Measurements from ENCODE around the gene STX1B. TPM values are rescaled to one million over a fixed set of nuclear protein-coding genes. Genes with fewer than 3 reads are reported as not detected.
A peak's percentile ranks its signal among the peaks of the same experiment; 100 is the strongest.

STX1B gene
- total RNA-seq, 1 experiment from 2014 or later: not detected

- in situ Hi-C loops (cut with HindIII; ENCODE audit: low pct_unique_long_range_greater_than_20kb, low sequenced_read_pairs): no loop called here
- DNase-seq (ENCODE audit: low read depth): no peak
These were observed 45.0 kb downstream of the STX1B start for GRCh38 chr16:30965436-30965835.

DNA sequence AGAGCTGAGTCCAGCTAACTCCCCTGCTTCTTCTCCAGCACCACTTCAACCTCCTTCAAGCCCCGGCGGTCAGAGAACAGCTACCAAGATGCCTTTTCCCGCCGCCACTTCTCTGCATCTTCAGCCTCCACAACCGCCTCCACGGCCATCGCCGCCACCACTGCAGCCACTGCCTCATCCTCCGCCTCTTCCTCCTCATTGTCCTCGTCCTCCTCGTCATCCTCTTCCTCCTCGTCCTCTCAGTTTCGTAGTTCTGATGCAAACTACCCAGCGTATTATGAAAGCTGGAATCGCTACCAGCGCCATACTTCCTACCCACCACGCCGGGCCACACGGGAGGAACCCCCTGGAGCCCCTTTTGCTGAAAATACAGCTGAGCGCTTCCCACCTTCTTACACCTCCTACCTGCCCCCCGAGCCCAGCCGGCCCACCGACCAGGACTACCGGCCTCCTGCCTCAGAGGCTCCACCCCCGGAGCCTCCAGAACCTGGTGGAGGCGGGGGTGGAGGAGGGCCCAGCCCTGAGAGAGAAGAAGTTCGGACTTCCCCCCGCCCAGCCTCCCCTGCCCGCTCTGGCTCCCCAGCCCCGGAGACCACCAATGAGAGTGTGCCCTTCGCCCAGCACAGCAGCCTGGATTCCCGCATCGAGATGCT is 45.7 kb downstream of the STX1B start:
- in situ Hi-C loops (cut with HindIII; ENCODE audit: low pct_unique_long_range_greater_than_20kb, low sequenced_read_pairs): no loop called here
- DNase-seq (ENCODE audit: low read depth): no peak

DNA sequence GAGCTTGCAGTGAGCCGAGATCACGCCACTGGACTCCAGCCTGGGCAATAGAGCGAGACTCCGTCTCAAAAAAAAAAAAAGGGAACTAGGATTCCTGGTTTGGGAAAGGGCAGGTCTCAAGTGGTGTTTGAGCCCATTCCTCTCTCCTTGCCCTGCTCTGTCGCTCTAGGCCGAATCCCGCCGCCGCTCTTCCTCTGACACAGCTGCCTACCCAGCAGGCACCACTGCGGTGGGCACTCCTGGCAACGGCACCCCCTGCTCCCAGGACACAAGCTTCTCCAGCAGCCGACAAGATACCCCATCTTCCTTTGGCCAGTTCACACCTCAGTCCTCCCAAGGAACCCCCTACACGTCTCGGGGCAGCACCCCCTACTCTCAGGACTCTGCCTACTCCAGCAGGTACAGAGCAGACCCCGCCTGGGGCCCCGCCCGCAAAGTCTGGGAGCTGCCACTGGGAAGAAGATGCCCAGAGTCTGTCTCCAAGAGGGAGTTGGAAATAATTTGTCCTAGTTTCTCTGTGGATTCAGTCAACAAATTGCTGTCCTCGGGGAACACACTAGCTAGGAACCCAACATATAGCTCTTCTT is 46.4 kb downstream of the STX1B start:
- DNase-seq (ENCODE audit: low read depth): no peak
- in situ Hi-C loops (cut with HindIII; ENCODE audit: low pct_unique_long_range_greater_than_20kb, low sequenced_read_pairs): no loop called here

DNA sequence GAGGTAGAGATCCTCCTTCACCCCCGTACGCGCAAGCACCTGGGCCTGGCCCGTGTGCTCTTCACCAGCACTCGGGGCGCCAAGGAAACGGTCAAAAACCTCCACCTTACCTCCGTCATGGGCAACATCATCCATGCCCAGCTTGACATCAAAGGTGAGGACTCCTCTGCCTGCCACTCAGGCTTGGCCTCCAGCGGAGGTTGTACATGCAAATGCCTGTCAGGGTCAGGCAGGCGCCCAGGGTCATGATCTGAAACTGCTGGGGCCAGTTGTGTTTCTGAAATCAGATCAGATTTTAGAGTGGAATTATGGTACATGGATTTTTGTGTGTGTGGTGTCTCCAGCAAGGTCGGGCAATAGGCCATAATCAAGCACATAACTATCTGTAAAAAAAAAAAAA is 49.1 kb downstream of the STX1B start:
- no peak for DNase-seq (ENCODE audit: low read depth)
- in situ Hi-C loops (cut with HindIII; ENCODE audit: low pct_unique_long_range_greater_than_20kb, low sequenced_read_pairs): no loop called here

DNA sequence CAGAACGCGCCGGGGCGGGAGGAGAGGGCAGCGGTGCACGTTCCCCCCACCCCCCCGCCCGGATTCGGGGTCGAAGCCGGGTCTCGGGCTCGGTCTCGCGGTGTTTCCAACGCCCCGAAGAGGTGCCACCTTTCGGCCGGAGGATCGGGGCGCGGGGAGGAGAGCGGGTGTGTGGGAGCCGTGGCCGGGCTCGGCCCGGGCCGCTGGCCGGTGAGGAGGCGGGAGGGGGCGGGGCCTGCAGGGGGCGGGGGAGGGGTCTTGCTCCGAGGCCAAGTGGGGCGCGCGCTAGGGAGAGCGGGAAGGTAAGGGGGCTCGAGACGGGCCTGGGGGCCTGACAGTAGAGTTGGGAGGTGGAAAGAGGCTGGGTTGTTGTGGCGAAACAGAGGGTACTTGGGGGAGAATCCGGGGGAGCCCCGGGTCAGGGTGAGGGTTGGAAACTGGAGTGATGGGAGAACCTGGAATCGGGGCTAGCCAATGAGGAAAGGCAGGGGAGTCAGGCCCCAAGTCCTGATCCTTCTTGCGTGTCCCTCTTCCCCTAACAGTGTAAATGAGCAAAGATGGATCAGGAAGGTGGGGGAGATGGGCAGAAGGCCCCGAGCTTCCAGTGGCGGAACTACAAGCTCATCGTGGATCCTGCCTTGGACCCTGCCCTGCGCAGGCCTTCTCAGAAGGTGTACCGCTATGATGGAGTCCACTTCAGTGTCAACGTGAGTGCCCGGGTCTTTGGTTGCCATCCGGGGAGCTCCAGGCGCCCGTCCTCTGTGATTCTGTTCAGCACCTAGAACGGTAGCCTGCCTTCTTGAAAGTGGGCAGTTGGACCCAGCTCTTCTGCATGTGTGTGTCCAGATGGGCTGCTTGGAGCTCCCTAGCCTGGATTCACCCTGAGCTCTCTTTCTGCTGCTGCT is 52.0 kb downstream of the STX1B start:
- no peak for DNase-seq (ENCODE audit: low read depth)
- in situ Hi-C loops (cut with HindIII; ENCODE audit: low pct_unique_long_range_greater_than_20kb, low sequenced_read_pairs): no loop called here

- peak; percentile 94 for DNase-seq (ENCODE audit: low read depth)
- in situ Hi-C loops (cut with HindIII; ENCODE audit: low pct_unique_long_range_greater_than_20kb, low sequenced_read_pairs): no loop called here
These were observed 52.8 kb downstream of the STX1B start, which contains the start of gene SETD1A for GRCh38 chr16:30957456-30958174. Gene SETD1A (plus strand): TSS chr16:30957754. CDS start chr16:30958732, 978 bp downstream.

GRCh38 chr16:30956601-30957455 is 53.6 kb downstream of the STX1B start:
- DNase-seq (ENCODE audit: low read depth): peak; percentile 90
- in situ Hi-C loops (cut with HindIII; ENCODE audit: low pct_unique_long_range_greater_than_20kb, low sequenced_read_pairs): no loop called here

GRCh38 chr16:30954993-30955392 is 55.4 kb downstream of the STX1B start:
- in situ Hi-C loops (cut with HindIII; ENCODE audit: low pct_unique_long_range_greater_than_20kb, low sequenced_read_pairs): no loop called here
- no peak for DNase-seq (ENCODE audit: low read depth)

GRCh38 chr16:30953511-30954124 is 56.8 kb downstream of the STX1B start:
- peak; percentile 59 for DNase-seq (ENCODE audit: low read depth)
- in situ Hi-C loops (cut with HindIII; ENCODE audit: low pct_unique_long_range_greater_than_20kb, low sequenced_read_pairs): no loop called here

DNA sequence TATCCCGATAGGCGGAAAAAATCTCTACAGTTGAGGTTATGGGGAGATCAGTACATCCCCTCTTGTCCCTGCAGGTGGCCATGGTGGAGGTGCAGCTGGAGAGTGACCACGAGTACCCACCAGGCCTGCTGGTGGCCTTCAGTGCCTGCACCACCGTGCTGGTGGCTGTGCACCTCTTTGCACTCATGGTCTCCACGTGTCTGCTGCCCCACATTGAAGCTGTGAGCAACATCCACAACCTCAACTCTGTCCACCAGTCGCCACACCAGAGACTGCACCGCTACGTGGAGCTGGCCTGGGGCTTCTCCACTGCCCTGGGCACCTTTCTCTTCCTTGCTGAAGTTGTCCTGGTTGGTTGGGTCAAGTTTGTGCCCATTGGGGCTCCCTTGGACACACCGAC is 57.3 kb downstream of the STX1B start:
- in situ Hi-C loops (cut with HindIII; ENCODE audit: low pct_unique_long_range_greater_than_20kb, low sequenced_read_pairs): no loop called here
- DNase-seq (ENCODE audit: low read depth): no peak

GRCh38 chr16:30951750-30952149 is 58.7 kb downstream of the STX1B start:
- in situ Hi-C loops (cut with HindIII; ENCODE audit: low pct_unique_long_range_greater_than_20kb, low sequenced_read_pairs): no loop called here
- DNase-seq (ENCODE audit: low read depth): no peak

GRCh38 chr16:30951193-30951592 is 59.2 kb downstream of the STX1B start:
- in situ Hi-C loops (cut with HindIII; ENCODE audit: low pct_unique_long_range_greater_than_20kb, low sequenced_read_pairs): no loop called here

DNA sequence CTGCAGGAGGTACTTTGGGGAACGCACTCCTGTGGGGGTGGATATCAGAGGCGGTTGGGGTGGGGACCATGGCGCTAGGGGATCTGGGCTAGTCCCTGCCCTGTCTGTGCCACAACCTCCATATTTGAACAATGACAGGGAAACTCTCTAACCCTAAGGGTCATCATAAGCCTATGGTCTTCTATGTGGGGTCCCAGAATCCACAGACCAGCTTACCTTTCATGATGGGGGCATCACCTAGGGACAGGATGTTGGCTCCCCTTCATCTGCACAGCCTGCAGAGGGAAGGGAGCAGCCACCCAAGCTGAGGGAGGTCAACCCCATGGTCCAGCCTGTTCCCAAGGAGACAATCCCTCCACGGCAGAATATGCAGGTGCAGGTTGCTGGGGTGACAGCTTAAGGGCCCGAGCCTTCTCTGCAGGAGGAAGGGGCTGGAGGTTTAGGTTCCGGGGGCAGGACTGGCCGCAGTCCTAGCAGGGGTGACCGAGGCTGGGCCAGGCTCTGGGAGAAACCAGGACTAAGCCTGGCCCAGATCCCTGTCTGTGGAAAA is 59.8 kb downstream of the STX1B start:
- DNase-seq (ENCODE audit: low read depth): no peak
- in situ Hi-C loops (cut with HindIII; ENCODE audit: low pct_unique_long_range_greater_than_20kb, low sequenced_read_pairs): no loop called here

More at GRCh38 chr16:30951193-30951592, 59.2 kb downstream of the STX1B start:
- no peak for DNase-seq (ENCODE audit: low read depth)

DNA sequence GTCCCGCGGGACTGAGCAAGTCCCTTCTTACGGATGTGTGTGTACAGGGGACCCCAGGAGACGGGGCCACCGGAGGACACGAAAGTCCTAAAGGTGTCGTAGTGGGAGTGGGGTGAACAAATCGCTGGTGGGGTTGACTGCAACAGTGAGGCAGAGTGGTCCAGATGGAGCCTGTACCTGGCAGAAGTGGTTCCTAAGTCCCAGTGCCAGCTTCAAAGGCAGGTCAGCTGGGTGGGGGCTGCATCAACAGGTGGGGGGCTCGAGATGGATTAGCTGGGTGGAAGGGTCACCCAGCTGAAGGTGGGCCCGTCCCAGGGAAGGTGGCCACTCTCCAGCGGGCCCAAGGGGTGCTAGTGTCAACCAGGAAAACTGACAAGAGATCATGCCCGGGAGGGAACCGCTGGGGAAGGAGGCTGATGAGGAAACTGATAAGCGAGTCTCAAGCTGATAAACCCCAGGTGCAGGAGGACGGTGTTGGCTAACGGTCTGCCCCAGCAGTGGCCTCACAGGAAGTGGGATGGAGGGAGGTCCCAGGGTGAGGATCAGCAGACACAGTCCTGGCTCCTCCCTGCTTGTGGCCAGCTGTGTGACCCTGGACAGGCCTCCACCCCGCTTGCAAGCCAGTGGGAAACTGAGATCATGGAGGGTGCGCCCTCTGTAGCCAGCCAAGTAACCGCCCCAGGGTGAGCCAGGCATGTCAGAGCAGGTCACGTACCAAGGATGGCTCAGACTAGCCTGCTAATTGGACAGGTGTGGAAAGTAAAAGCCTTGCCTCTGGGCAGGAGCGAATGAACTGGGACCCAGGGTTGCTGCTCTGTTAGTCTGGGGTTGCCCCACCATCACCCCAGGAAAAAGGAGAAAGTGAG is 60.6 kb downstream of the STX1B start:
- peak; percentile 99 for DNase-seq (ENCODE audit: low read depth)
- in situ Hi-C loops (cut with HindIII; ENCODE audit: low pct_unique_long_range_greater_than_20kb, low sequenced_read_pairs): loop anchor here (25.0 kb wide), 1 partner anchor 188 kb away; the partner anchor contains the start of genes CFAP119 and RNF40

DNA sequence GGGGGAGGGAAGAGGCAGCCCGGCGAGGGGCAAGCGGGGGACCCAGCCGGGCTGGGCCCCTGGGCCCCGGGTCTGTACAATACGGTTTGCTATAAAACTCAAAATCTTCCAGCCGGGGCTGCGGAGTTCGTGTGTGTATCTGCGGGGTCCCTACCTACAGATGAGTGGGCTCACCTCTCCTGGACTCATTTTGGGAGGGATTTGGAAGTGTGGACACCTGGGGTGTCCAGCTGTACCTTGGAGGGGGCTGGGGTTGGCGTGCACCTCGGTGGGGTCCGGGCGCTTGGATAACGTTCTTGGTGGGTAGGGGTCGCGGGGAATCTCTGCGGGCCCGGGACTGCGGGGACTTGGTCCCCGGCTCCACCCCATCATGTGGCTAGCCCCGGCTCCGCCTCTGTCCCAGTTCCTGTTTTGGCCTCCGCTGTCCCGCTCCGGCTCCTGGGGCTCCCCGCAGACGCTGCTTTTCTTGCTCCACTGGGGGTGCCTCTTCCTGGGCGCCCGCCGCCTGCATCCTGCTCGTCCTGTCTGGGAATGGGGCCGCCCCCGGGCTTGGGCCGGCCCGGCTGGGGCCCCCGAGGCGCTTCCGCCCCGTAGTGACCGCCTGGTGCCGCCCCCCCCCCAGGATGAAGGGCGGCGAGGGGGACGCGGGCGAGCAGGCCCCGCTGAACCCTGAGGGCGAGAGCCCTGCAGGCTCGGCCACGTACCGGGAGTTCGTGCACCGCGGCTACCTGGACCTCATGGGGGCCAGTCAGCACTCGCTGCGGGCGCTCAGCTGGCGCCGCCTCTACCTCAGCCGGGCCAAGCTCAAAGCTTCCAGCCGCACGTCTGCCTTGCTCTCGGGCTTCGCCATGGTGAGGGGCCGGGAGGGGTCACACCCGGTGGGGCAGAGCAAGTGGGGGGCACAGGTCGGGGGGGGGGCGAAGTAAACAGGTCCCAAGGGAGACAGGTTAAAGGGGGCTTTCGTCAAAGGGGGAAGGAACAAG is 61.5 kb downstream of the STX1B start, which contains the start of gene ORAI3:
Gene ORAI3 (plus strand): TSS at position 402 of the 983 bp plus-strand sequence. CDS start 222 bp downstream, at position 624.
- in situ Hi-C loops (cut with HindIII; ENCODE audit: low pct_unique_long_range_greater_than_20kb, low sequenced_read_pairs): loop anchor here (25.0 kb wide), 1 partner anchor 187 kb away; the partner anchor contains the start of genes CFAP119 and RNF40
- peak; percentile 79 for DNase-seq (ENCODE audit: low read depth)
